22Rv1 (cell line): Measurements from ENCODE around the gene LAGE3.

Experiments used
- ZFX ChIP-seq: fragments of 450-650 bp; IDR thresholded peaks from 2 replicates; pipeline ENCODE4 v1.6.1; 2017; ENCODE audit warnings: antibody characterized with exemption, borderline replicate concordance
- TF ChIP-seq, protein P1 (sequence below): fragments of 450-650 bp; IDR thresholded peaks from 2 replicates; pipeline ENCODE4 v1.5.1; 2017; ENCODE audit warnings: mild to moderate bottlenecking

DNA sequence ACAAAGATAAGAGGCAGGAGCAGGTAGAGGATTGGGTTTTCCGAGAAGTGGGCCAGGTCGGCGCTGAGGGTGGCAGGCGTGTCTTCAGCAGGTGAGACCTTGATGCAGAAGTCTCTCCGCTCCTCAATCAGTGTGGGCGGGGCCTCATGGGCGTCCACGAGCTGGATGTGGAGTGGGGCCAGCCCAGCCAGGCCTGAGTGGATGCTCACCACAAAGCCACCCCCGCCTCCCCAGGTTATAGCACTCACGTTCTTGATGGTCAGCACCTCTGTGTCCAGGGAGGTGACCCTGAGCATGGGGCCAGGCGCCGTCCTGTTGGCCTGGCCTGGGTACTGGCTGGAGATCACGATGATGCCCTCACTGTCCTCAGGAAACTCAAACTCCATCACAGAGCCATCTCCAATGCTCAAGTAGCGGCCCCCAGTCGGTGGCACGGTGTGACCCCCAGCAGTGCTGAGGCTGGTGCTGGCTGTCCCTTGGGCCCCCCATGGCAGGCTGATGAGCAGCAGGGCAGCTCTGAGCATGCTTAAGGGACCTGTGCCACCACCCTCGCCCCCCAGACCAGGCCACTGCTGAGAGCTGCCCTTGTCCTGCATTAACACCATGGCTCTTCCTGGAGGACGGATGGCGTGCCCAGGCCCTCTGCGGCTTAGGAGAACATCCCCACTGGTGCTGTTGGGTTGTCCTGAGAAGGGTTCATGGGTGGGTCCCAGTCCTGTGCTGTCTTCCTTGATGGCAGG, 9.4 kb upstream of the LAGE3 start:
- TF ChIP-seq, protein P1, sequence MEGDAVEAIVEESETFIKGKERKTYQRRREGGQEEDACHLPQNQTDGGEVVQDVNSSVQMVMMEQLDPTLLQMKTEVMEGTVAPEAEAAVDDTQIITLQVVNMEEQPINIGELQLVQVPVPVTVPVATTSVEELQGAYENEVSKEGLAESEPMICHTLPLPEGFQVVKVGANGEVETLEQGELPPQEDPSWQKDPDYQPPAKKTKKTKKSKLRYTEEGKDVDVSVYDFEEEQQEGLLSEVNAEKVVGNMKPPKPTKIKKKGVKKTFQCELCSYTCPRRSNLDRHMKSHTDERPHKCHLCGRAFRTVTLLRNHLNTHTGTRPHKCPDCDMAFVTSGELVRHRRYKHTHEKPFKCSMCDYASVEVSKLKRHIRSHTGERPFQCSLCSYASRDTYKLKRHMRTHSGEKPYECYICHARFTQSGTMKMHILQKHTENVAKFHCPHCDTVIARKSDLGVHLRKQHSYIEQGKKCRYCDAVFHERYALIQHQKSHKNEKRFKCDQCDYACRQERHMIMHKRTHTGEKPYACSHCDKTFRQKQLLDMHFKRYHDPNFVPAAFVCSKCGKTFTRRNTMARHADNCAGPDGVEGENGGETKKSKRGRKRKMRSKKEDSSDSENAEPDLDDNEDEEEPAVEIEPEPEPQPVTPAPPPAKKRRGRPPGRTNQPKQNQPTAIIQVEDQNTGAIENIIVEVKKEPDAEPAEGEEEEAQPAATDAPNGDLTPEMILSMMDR, result no peak
- no peak for TF ChIP-seq ZFX
